GM21717 (cell line): ENCODE results near the gene SAYSD1.

ENCODE experiments used
- ATAC-seq: cut with Tn5 transposase; IDR thresholded peaks from one replicate; pipeline ENCODE4 v1.9.1; 2021; ENCODE audit warnings: mild to moderate bottlenecking, moderate library complexity; ENCODE audit not compliant: unreplicated experiment

Gene SAYSD1

GRCh38 chr6:39059496-39060310 lies 55.3 kb downstream of the SAYSD1 start:
- ATAC-seq = no peak

- ATAC-seq = no peak
These were observed 56.4 kb downstream of the SAYSD1 start for GRCh38 chr6:39058471-39059147.

GRCh38 chr6:39057251-39058155 lies 57.5 kb downstream of the SAYSD1 start:
- ATAC-seq = no peak

GRCh38 chr6:39056681-39057080 lies 58.3 kb downstream of the SAYSD1 start:
- ATAC-seq = no peak

GRCh38 chr6:39056191-39056590 lies 58.8 kb downstream of the SAYSD1 start:
- ATAC-seq = no peak

GRCh38 chr6:39055661-39056060 lies 59.3 kb downstream of the SAYSD1 start:
- no peak for ATAC-seq

GRCh38 chr6:39054577-39055142 lies 60.3 kb downstream of the SAYSD1 start:
- ATAC-seq = no peak
